ENCODE data around the gene TST.

TST gene

DNA sequence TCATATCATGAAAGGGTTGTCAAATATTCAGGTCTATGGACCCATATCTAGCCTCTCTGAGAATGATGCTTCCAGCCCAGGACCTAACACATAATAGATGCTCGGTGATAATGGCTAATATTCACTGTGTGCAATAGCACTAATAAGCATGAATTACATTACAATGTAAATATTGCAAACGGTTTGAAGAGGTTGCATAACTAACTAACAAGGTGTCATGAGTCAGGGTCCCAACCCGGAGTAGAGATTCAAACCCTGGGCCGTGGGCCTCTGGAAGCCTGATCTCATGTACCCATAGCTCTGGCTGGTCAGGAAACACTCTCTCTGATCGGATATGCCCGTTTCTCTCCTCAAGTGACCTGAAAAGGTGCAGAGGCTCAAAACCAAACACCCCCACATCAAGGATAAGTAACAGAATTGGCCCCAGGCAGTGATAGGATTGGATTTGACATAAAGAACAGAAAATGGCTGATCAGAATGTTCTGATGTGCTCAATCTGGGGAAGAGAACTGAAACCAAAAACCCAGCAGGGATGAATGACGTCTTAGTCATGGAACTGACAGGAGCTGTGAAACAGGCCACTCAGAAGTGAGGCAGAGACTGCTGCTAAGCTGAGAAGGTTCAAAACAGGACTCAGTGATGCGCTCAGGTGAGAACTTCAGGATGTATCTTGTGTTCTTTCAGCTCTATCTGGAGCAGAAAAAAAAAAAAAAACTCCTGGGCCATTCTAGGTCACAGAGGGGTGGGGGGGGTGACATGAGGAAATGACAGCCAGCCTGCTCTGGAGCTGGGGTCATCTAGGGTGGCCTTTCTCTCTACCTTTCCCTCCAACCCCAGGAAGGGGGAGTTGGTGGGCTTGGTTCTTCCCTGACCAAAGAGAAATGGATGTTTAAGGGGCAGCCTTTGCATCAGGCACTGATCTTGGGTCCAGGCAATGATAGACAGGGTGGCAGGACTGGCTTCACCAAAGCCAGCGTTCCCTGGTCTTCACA, 25.7 kb upstream of the TST start:
- no peaks in the 10 kb centered on the region for H3K9me3 ChIP-seq (ENCODE audit: control insufficient read depth, low read length)
- H3K36me3 ChIP-seq (ENCODE audit: control insufficient read depth, insufficient read depth, low read length), result no peaks in the 10 kb centered on the region
- DNase-seq, result no peak
- no peak overlapping the region for H3K27ac ChIP-seq (ENCODE audit: insufficient read depth, low read length, poor library complexity, severe bottlenecking)
- H3K4me3 ChIP-seq (ENCODE audit: insufficient read depth, low read depth, low read length, poor library complexity, severe bottlenecking), result no peak overlapping the region
- no peaks in the 10 kb centered on the region for H3K27me3 ChIP-seq (replicated peaks; ENCODE audit: control insufficient read depth, insufficient read depth, low read length, poor library complexity, severe bottlenecking)
- no peaks in the 10 kb centered on the region for H3K4me1 ChIP-seq (ENCODE audit: control insufficient read depth, insufficient read depth, low read length, poor library complexity, severe bottlenecking)

DNA sequence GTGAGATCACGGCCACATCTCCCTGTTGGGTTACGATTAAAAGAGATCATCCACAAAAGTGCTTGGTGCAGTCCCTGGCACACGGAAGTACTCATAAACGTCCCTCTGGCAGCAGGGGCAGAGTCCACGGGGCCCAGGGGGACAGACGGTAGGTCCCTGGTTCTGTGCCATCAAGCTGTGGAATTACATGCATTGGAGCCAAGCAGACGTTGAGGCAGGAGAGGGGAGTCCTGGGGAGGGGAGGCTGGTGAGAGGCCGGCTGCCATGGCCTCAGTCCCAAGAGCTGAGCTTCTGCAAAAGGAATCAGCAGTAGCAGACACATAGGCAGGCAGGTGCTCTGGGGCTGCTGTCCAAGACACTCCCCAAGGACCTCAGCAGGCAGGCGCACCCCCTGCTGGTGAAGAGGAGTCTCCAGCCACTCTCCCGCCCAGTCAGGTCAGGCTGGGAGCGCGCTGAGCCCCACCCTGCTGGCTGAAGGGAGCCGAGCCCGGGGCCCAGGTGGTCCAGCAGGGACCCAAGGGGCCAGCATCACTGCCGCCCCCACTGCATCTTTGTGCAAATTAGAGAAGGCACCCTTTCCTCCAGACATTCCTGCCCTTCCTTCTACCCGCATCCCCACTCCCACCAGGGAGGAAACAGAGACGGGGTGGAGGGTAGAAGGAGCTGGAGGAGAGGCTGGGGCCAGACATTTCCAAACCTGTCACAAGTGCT, 24.7 kb upstream of the TST start:
- Histone ChIP-seq H3K9me3 (ENCODE audit: control insufficient read depth, low read length) (no peaks in the 10 kb centered on the region), H3K4me1 (ENCODE audit: control insufficient read depth, insufficient read depth, low read length, poor library complexity, severe bottlenecking) (no peaks in the 10 kb centered on the region), H3K36me3 (ENCODE audit: control insufficient read depth, insufficient read depth, low read length) (no peaks in the 10 kb centered on the region), H3K4me3 (ENCODE audit: insufficient read depth, low read depth, low read length, poor library complexity, severe bottlenecking) (no peak overlapping the region), H3K27me3 (replicated peaks; ENCODE audit: control insufficient read depth, insufficient read depth, low read length, poor library complexity, severe bottlenecking) (no peaks in the 10 kb centered on the region), H3K27ac (ENCODE audit: insufficient read depth, low read length, poor library complexity, severe bottlenecking) (no peak overlapping the region)
- no peak for DNase-seq

DNA sequence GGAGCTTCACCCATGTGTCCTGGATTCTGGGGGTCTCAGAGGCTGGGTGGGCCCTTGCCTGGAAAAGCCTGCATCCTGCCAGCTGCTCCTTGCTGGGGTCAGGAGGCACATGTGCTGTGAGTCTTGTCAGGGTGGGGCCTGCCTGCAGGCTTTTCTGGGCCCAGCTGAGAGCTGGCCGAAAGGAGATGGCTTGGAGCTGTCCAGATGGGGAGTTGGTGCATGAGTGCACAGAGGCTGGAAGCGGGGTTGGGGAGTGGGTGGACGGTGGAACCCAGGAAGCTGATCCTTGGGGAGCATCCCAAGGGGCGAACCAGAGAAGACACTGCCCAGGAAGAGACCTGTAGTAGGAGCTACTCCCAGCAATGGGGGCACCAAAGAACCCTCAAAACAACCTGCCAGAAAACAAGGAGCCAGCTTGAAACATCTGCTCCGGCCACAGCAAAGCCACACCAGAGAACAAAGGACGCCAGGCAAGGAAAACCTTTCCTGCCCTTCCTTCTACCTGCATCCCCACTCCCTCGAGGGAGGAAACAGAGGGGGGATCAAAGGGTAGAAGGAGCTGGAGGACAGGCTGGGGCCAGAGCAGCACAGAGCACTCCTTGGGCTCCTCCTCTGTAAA, 24.1 kb upstream of the TST start:
- Histone ChIP-seq H3K36me3 (ENCODE audit: control insufficient read depth, insufficient read depth, low read length) (no peaks in the 10 kb centered on the region), H3K4me1 (ENCODE audit: control insufficient read depth, insufficient read depth, low read length, poor library complexity, severe bottlenecking) (no peaks in the 10 kb centered on the region), H3K27me3 (replicated peaks; ENCODE audit: control insufficient read depth, insufficient read depth, low read length, poor library complexity, severe bottlenecking) (no peaks in the 10 kb centered on the region), H3K27ac (ENCODE audit: insufficient read depth, low read length, poor library complexity, severe bottlenecking) (no peak overlapping the region), H3K9me3 (ENCODE audit: control insufficient read depth, low read length) (no peaks in the 10 kb centered on the region), H3K4me3 (ENCODE audit: insufficient read depth, low read depth, low read length, poor library complexity, severe bottlenecking) (no peak overlapping the region)
- DNase-seq, result no peak

DNA sequence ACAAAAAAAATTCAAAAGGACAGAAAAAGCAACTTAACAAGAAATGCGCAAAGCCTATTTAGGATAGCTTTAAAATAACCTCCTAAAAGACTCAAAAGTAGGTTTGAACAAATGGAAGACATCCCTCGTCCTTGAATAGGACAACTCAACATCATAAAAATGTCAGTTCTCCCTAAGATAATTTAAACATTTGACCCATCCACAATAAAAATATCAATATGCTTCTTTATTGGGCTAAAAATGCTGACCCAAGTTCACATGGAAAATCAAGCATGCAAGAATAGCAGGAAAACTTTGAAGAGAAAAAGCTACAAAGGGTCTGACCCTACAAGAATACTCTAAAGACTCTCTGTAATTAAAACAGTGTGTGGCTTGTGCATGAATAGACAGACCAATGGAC, 20.2 kb upstream of the TST start:
- H3K9me3 ChIP-seq (ENCODE audit: control insufficient read depth, low read length), result no peaks in the 10 kb centered on the region
- no peak for DNase-seq
- peaks cover 5% of the 10 kb centered on the region for H3K27me3 ChIP-seq (replicated peaks; ENCODE audit: control insufficient read depth, insufficient read depth, low read length, poor library complexity, severe bottlenecking)
- H3K27ac ChIP-seq (ENCODE audit: insufficient read depth, low read length, poor library complexity, severe bottlenecking), result no peak overlapping the region
- H3K4me1 ChIP-seq (ENCODE audit: control insufficient read depth, insufficient read depth, low read length, poor library complexity, severe bottlenecking), result no peaks in the 10 kb centered on the region
- no peaks in the 10 kb centered on the region for H3K36me3 ChIP-seq (ENCODE audit: control insufficient read depth, insufficient read depth, low read length)
- H3K4me3 ChIP-seq (ENCODE audit: insufficient read depth, low read depth, low read length, poor library complexity, severe bottlenecking), result no peak overlapping the region

DNA sequence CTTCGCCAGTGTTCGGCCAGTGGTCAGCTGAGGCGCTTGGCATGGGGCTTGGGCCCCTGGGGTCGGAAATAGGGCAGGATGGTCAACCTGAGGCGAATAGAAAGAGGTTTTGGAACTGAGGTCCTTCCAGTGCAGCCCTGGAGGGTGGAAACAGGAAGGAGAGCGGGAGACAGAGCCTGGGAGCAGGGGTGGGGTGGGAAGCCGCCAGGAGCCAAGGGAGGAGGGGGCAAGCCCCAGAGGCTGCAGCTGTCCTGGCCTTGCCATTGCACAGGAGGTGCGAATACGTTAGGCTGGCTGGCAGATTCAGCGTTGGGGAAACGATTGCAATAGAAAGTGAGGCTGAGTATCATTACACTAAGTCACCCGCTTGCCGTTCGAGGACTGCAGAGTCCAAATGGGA, 18.4 kb upstream of the TST start:
- no peaks in the 10 kb centered on the region for H3K9me3 ChIP-seq (ENCODE audit: control insufficient read depth, low read length)
- no peak for DNase-seq
- peaks cover 5% of the 10 kb centered on the region for H3K27me3 ChIP-seq (replicated peaks; ENCODE audit: control insufficient read depth, insufficient read depth, low read length, poor library complexity, severe bottlenecking)
- no peak overlapping the region for H3K4me3 ChIP-seq (ENCODE audit: insufficient read depth, low read depth, low read length, poor library complexity, severe bottlenecking)
- H3K27ac ChIP-seq (ENCODE audit: insufficient read depth, low read length, poor library complexity, severe bottlenecking), result no peak overlapping the region
- no peaks in the 10 kb centered on the region for H3K4me1 ChIP-seq (ENCODE audit: control insufficient read depth, insufficient read depth, low read length, poor library complexity, severe bottlenecking)
- no peaks in the 10 kb centered on the region for H3K36me3 ChIP-seq (ENCODE audit: control insufficient read depth, insufficient read depth, low read length)

DNA sequence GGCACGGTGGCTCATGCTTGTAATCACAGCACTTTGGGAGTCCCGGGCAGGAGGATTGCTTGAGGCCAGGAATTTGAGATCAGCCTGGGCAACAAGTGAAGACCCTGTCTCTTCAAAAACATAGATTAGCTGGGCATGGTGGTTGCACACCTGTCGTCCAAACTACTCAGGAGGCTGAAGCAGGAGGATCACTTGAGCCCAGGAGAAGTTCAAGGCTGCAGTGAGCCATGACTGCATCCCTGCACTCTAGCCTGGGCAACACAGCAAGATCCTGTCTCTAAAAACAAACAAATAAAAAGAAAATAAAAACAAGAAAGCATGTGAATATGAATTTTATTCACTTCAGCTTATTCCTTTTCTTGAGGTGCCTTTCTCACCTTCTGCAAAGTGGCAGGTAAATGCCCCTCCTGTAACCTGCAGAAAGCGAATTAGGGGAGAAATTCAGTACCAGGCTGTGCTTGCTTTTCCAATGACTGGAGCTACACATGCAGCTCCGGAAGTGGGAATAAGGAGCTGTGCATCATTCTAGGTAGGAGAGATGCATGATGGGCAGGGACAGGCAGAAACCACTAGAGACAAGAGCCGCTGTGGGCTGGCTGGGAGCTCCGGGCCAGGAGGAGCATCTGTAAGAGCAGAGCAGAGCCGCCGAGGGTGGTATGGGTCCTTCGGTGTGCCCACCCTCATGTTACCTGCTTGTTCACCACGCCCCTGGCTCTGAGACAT, 17.6 kb upstream of the TST start:
- Histone ChIP-seq H3K27me3 (replicated peaks; ENCODE audit: control insufficient read depth, insufficient read depth, low read length, poor library complexity, severe bottlenecking) (peaks cover 5% of the 10 kb centered on the region), H3K4me3 (ENCODE audit: insufficient read depth, low read depth, low read length, poor library complexity, severe bottlenecking) (no peak overlapping the region), H3K9me3 (ENCODE audit: control insufficient read depth, low read length) (no peaks in the 10 kb centered on the region), H3K27ac (ENCODE audit: insufficient read depth, low read length, poor library complexity, severe bottlenecking) (no peak overlapping the region), H3K4me1 (ENCODE audit: control insufficient read depth, insufficient read depth, low read length, poor library complexity, severe bottlenecking) (no peaks in the 10 kb centered on the region), H3K36me3 (ENCODE audit: control insufficient read depth, insufficient read depth, low read length) (no peaks in the 10 kb centered on the region)
- DNase-seq, result no peak

DNA sequence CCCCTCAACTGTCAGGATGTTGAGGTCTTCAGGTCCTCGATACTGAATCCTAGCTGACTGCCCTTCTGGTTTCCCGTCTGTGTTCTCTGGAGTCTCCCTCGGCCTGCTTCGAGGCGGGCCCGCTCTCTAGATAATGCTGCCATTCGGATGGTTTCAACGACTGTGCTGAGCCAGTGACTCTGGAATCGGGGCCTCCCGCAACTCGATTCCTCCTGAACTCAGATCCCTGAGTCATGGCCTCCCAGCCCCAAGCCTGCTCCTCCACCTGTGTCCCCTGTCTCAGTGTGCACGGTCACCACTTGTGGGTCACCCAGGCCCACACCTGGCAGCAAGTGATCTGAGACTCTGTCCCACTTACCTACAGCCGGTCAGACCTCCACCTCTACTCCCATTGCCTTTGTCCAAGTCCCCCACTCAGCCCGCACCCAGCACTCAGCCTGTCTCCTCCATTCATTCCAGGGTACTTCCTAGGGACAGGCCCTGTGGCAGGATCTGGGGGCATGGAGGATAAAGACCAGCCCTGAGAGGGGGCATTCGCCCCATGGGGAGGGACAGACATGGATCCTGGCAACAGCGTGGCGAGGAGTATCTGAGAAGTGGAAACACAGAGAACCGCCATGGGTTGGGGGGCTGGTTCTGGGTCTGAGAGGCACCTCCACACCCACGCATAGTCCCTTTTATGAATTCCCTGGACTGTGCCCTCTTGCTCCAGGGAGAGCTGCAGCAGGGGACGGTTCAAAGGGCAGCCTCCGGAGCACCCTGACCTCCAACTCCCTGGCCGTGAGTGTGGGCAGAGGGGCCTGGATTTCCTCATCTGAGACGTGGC, 14.6 kb upstream of the TST start:
- H3K27me3 ChIP-seq (replicated peaks; ENCODE audit: control insufficient read depth, insufficient read depth, low read length, poor library complexity, severe bottlenecking), result peaks cover 5% of the 10 kb centered on the region
- no peaks in the 10 kb centered on the region for H3K4me1 ChIP-seq (ENCODE audit: control insufficient read depth, insufficient read depth, low read length, poor library complexity, severe bottlenecking)
- H3K9me3 ChIP-seq (ENCODE audit: control insufficient read depth, low read length), result no peaks in the 10 kb centered on the region
- H3K27ac ChIP-seq (ENCODE audit: insufficient read depth, low read length, poor library complexity, severe bottlenecking), result no peak overlapping the region
- DNase-seq, result no peak
- H3K4me3 ChIP-seq (ENCODE audit: insufficient read depth, low read depth, low read length, poor library complexity, severe bottlenecking), result no peak overlapping the region
- H3K36me3 ChIP-seq (ENCODE audit: control insufficient read depth, insufficient read depth, low read length), result no peaks in the 10 kb centered on the region

DNA sequence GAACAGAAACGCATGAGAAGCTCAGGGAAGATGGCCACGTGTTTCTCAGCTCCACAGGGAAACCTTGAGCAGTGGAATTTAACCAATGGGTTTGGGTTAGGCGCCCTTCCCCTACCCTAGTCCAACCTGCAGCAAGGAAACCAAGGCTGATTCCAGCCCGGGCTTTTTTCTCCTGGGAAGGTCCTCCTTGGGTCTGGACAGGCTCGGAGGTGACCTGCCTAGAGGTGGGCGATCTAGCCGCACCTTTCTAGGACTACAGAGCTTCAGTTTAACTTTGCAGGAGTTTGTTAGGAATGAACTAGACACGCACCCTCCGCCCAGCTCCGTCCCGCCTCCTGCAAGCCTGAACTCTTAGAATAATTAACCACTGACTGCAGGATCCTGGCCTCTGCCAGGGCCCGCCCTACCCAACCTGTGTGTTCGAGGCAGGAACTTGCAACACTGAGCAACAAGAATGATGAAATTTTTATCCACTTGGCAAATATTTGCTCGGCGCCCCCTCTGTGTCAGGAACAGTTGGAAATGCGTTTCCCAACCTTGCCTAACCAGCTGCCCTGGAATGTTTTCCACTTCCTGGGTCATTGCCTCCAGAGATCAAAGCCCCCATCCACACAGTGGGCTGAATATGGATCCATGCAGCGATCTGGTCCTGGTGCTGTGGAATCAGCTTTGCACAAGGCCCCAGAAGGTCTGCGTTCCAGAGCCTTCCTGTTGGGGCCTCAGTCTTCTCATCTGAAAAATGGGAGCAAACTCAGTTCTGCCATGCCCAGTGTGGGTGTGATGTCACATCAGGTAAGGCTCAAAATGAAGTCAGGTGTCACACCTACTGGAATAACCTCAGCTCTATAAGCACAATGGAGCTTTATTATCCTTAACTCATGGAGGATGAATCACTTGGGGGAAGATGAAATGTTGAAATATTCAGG, 13.6 kb upstream of the TST start:
- Histone ChIP-seq H3K4me3 (ENCODE audit: insufficient read depth, low read depth, low read length, poor library complexity, severe bottlenecking) (no peak overlapping the region), H3K36me3 (ENCODE audit: control insufficient read depth, insufficient read depth, low read length) (no peaks in the 10 kb centered on the region), H3K27ac (ENCODE audit: insufficient read depth, low read length, poor library complexity, severe bottlenecking) (no peak overlapping the region), H3K9me3 (ENCODE audit: control insufficient read depth, low read length) (no peaks in the 10 kb centered on the region), H3K27me3 (replicated peaks; ENCODE audit: control insufficient read depth, insufficient read depth, low read length, poor library complexity, severe bottlenecking) (peaks cover 5% of the 10 kb centered on the region), H3K4me1 (ENCODE audit: control insufficient read depth, insufficient read depth, low read length, poor library complexity, severe bottlenecking) (no peaks in the 10 kb centered on the region)
- no peak for DNase-seq
